CD4-positive, alpha-beta T cell treated with Interleukin-1 beta for 1 hour (primary cell): ENCODE data around the gene CASKIN2.
A peak's percentile ranks its signal among the peaks of the same experiment; 100 is the strongest.
"Not testable (repeated sequence)": the region's sequence is repeated elsewhere in the genome, so short reads cannot be mapped to it uniquely, and the experiment has no call there.

Source experiments
- DNase-seq, 2 donors: peaks; one replicate each; pipeline ENCODE4 v3.0.0-alpha.2; 2020 to 2022

The CASKIN2 gene

GRCh38 chr17:75521290-75521689 is 6.0 kb upstream of the CASKIN2 start:
- DNase-seq, result no peak

GRCh38 chr17:75520413-75520812 is 5.1 kb upstream of the CASKIN2 start:
- DNase-seq, result not testable (repeated sequence)

DNA sequence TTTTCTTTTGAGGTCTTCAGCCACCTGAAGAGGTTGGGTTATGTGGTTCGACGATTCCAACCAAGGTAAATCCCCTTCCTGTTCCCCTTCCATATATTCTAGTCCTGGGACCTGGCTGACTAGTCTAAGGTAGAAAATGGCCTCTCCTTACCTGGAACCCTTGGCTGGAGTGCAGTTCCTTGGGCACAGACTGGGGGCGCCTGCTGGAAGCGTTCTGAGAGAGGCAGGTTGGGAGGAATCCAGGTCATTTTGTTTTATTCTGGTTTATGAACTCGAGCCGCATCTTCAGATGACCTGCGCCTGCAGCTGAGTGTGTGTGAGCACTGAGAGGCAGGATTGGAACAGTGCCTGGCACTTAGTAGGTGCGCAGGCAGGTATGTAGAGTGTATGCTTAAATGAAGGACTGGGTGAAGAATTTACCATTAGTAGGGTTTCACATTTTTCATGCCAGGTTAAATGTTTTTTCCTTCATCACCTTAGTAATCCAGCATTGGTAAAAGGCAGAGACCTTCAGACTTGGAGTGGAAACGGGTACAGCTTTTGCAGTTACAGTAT is 3.7 kb upstream of the CASKIN2 start:
- no peak for DNase-seq

DNA sequence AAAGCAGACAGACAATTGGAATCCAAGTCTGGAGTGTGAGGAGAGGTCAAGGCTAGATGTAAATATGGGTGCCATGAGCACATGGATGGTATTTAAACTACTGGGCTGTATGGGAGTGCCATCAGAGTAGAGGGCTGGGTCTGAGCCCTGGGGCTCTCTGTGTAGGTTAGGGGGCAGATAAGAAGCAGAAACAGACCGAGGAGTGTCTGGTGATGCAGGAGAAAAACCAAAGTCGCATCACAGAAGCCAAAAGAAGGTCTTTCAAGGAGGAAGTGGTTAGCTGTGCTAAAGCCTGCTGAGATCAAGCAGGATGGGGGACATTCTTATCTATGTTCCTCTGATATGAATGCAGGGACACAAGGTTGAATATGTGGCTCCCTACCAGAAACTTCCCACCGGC is 2.9 kb upstream of the CASKIN2 start:
- DNase-seq, result peak; percentile 61 to 67

DNA sequence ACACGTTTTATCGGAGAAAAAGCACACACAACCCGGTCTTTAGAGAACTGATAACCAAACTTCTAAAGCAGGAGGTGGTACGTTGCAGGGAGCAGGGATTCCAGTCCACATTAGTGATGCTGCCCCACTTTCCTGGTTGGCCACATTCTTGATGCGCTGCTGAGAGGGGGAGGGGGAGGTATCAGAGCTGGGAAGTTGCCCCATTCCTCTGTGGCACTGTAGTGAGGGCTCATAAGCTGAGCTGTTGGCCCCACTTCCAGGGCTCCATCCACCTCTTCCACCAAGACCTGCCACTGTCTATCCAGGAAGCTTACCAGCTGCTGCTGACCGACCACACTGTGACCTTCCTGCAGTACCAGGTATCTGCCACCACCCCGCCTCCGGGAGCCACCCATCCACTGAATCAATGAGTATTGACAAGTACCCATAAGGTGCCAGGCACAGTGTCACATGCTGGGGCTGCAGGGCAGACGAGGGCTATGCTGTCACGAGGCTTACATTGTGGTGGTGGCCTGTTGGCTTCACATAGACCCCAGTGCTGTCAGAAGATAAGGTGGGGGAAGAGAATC is 2.0 kb upstream of the CASKIN2 start:
- DNase-seq, result peak; percentile 18 to 30

DNA sequence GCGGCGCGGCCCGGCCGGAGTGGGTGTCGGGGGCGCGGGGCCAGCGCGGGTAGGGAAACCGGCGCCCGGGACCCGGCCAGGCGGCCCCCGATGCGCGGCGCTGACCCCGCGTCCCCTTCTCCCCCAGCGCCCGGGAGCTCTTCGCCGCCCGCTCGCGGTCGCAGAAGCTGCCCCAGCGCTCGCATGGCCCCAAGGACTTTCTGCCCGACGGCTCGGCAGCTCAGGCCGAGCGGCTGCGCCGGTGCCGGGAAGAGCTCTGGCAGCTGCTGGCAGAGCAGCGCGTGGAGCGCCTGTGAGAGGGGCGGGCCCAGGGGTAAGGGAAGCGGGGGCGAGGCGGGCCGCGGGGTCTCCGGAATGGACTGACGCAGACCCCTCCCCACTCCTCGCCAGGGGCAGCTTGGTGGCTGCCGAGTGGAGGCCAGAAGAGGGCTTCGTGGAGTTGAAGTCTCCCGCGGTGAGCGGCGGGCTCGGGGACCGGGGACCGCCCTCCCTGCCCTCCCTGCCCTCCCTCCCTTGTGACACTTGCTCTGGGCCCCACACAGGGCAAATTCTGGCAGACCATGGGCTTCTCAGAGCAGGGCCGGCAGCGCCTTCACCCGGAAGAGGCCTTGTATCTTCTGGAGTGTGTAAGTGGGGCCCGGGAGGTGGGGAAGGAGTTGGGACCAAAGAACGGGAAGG is 1.4 kb upstream of the CASKIN2 start:
- no peak for DNase-seq

GRCh38 chr17:75516255-75516618 is 900 bp upstream of the CASKIN2 start, which contains the start of gene TSEN54:
TSS of gene TSEN54 (plus strand) at chr17:75516528. CDS start at chr17:75516561, 33 bp downstream.
- DNase-seq, result peak; percentile 94

GRCh38 chr17:75514919-75515495 is 330 bp downstream of the CASKIN2 start:
- DNase-seq, result no peak

GRCh38 chr17:75514299-75514918 is 928 bp downstream of the CASKIN2 start:
- DNase-seq, result no peak

DNA sequence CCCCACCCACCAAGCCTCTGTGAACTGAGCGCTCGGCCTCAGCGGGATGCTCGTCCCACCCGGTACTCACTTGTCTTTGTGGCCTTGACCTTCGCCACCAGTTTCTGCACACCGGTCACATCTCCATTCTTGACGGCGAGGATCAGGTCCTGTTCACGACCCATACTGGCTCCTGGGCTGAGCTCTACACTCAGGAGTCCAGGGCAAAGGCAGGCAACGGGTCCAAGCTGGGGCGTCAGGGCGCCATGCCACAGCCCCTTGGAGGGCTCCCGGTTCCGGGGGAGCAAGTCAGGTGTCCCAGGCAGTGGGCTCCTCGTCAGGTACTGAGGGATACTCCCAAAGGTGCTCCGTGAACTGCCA is 1.7 kb downstream of the CASKIN2 start:
- no peak for DNase-seq

- DNase-seq, result no peak
These were observed 2.3 kb downstream of the CASKIN2 start for GRCh38 chr17:75512926-75513640.

- no peak for DNase-seq
These were observed 3.4 kb downstream of the CASKIN2 start for GRCh38 chr17:75511610-75512575.

- no peak for DNase-seq
These were observed 4.1 kb downstream of the CASKIN2 start for GRCh38 chr17:75511270-75511609.

DNA sequence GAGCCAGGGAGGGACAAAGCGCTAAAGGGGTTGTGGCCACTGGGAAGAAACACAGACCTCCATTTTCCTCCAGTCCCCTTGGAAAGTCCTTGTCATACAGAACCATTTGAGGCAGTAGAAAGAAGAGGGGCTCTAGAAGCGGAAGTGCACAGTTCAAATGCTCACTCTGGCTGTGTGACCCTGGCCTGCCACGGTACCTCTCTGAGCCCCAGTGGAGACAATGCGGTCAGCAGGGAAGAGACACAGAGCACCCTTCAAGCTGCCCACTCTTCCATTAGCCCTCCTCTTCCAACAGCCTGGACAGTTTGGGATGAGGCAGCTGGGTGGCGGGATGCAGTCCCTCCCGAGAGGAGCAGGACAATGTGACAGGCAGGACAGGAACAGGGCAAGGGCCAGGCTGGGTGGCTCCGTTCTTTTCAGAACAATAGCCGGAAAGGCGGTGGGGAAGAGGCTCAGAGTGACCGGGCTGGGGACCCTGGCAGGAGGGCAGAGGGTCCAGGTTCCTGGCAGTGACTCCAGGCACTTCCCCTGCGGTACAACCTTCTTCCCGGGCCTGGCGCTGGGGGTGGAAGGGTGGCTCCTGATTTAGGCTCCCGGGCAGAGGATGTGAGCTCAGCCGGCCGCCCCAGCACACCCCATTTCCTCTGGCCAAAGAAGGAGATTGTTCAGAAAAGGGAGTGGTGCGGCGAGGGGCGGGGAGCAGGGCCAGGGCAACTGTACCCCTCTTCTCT is 5.6 kb downstream of the CASKIN2 start:
- no peak for DNase-seq

DNA sequence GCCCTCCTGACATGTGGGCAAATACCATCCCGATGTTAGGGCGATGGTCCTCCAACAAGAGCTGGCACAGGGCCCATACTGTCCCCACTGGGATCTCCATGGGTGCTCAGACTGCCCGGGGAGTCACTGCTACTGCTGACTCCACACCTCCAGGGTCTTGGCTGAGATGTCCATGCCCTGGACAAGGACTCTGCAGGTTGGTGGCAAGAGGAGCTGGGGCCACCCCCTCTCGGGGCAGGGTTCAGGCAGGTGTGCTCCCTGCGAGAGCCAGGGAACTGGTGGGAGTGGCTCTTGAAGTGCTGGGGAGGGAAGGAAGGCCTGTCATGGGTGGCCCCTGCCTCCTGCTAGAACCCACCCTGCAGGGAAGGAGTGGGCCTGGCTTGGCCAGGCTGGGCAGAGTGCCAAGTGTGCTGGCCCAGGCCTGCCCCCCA is 6.4 kb downstream of the CASKIN2 start:
- no peak for DNase-seq

- no peak for DNase-seq
These were observed 7.3 kb downstream of the CASKIN2 start for GRCh38 chr17:75507733-75508719.

DNA sequence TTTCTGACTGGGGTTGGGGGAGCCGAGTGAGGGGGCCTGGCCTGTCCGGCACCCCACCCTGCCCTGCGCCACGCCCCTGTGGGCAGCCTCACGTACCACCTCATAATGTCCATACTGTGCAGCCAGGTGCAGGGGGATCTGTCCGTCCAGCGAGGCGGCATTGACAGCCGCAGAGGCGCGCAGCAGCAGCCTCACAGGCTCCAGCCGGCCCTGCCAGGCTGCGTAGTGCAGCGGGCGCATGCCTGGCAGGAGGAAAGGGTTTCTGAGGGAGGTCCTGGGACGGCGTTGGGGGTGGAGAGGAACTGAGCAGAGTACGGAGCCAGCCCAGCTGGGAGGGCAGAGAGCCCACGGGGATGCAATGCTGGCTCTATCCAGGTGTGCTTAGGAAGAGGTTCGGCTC is 8.4 kb downstream of the CASKIN2 start:
- no peak for DNase-seq

DNA sequence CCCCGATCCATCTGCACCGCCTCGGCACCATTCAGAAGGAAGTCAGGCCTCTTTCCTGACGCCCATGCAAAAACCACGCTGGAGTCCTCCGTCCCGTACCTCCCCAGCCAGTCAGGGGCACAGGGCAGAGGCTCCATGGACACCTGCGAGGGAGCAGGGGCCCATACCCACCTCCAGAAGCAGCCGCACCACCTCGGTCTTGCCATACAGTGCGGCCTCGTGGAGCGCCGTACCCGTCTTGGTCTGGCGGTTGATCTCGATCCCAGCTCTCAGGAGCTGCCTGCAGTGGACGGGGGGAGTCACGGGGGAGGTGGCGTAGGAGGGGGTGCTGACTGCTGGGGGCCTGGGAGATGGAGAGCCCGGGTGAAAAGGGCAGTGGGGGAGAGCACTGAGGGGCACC is 9.2 kb downstream of the CASKIN2 start:
- DNase-seq, result no peak

- DNase-seq, result no peak
These were observed 9.7 kb downstream of the CASKIN2 start for GRCh38 chr17:75505640-75506039.

DNA sequence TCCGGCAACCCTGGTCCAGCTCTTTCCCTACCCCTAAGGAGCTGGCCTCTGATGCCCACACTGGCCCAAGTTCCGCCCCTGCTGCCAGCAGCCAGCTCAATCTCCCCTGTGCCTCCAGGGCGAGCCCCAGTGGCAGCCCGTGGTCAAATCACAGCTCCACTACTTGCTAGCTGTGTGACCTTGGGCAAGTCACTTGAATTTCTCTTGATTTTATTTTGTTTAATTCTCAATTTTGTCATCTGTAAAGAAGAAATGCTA is 10.3 kb downstream of the CASKIN2 start:
- DNase-seq, result no peak
